Kasumi-1 (cell line): Measurements from ENCODE around the gene GPR158.

Source experiments
- DNase-seq, 2 experiments: peaks; one replicate each; lab custom pipeline; 2025; lab: John Stamatoyannopoulos, UW

The GPR158 gene

DNA sequence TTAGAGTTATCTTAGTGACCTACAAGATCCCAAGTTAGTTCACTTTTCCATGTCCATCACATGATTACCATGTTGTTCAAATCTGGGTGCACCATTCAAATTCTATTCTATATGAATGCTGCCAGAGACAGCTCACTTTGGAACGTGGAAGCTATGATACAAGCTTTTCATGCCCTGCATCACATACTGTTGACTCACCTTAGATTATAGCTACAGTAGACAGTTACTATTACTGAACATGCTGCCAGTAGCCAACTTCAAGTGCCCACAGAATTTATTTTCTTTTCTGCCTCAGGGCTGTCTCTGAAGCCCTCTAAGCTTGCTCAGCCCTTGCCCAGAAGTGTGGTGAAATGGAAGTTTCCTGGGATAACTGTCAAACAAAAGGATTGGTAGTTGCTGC, 231.1 kb downstream of the GPR158 start:
- no peak for DNase-seq

DNA sequence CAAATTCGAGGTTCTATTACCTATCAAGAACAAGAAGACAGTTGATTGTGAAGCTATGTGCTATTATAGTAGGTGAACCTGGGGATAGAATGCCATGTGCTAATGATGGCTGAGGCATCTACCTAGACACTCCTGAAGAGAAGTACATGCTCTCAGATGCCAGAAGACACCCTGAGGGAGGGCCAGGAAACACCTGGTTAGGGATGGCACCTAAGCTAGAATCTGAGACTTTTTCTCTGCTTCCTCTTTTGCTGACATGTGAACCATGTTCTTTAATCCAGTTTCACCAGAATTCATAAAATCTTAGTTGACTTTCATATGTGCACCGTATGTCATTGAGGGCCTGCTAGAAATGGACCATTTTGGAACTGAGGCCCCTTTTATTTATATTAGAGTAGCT, 242.8 kb downstream of the GPR158 start:
- no peak for DNase-seq

DNA sequence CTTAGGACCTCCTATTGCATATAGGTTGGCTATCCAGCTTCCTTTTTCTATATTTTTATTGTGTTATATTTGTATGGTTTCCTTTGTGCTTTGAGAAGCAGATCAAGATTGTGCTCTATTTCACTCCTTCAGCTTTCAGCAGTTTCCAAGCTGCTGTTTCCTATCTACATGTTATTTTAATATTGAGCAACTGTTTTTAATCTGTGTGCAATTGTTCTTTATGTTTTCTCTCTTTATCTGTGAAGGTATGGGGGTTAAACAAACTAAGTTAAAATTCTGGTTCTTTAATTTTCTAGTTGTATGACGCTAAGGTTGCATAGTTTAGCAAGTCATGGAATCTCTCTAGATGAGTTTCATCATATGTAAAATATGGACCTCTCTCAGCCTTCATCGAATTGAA, 251.0 kb downstream of the GPR158 start:
- DNase-seq: no peak

DNA sequence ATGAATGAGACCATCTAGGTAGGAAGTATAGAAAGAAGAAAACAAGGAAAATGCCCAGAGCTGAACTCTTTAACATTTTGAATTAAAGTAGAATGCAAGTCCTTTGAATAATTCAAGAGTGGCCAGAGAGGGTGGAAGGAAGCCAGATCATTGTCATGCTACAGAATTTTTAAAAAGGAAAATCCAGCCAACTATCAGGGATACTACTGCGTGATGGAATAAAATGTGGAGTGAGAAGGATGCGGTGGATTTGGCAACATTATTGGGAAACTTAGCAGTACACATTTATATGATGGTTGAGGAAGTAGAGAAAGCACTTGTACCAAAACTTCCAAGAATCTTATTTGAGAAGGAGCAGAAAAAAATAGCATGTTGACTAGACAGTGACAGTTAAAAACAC, 261.6 kb downstream of the GPR158 start:
- no peak for DNase-seq

DNA sequence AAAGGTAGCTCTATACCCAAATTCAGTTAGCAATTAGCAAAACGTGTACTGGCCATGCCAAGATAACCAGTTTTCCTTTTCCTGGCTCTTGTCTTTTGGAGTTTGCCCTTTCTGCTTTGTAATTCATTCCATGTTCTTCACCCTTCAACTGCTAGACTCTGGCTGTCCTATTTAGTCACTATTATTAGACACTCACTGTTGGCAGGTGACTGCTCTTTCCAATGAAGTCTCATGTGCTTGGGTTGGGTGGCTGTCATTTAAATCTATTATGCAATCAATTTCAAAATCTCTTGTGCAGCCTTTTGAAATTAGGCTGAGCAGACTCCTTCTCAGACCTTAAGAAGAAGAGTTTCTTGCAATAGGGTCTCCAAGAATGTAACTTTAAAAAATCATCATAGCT, 266.5 kb downstream of the GPR158 start:
- no peak for DNase-seq

DNA sequence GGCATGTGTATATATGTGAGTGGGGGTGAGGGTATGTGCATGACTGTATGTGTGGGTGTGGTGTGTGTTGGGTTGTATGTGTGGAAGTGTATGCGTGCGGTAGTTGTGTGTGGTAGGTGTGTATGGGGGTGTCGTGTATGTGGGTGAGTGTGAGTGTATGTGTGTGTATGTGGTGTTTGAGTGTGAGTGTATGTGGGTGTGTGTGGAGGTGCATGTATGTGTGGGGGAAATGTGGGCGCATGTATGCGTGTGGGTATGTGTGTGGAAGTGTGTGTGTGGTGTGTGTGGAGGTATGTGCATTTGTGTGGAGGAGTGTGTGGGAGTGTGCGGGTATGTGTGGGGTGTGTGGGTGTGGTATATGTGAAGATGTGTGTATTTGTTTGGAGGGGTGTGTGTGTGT, 269.5 kb downstream of the GPR158 start:
- DNase-seq: no peak

DNA sequence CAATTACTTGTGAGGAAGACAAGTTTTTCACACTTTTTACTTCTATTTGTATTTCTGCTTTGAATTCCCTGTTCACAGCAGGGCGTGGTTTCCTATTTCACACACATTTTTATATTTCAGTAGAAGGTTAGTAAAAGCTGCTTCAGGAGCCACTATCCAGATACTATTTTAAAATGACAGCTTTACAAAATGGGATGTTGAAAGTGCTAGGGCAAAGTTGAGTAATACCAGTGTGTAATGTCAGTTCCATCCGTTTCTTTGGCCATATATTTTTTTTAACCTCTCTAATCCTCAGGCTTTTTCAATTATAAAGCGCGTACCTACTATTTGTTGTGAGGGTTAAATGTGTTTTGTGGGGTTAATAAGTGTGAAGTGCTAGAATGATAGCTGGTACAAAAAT, 276.6 kb downstream of the GPR158 start:
- no peak for DNase-seq

DNA sequence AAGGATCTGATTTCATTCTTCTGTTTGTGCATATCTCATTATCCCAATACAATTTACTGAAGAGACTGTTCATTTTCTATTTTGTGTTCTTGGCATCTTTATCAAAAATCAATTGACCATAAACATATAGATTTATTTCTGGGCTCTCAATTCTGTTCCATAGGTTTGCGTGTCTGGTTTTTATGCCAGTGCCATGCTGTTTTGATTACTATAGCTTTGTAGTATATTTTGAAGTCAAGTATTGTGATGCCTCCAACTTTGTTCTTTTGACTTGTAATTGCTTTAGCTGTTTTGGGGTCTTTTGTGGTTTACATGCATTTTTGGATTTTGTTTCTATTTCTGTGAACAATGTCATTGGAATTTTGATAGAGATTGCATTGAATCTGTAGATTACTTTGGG, 278.8 kb downstream of the GPR158 start:
- DNase-seq: no peak

DNA sequence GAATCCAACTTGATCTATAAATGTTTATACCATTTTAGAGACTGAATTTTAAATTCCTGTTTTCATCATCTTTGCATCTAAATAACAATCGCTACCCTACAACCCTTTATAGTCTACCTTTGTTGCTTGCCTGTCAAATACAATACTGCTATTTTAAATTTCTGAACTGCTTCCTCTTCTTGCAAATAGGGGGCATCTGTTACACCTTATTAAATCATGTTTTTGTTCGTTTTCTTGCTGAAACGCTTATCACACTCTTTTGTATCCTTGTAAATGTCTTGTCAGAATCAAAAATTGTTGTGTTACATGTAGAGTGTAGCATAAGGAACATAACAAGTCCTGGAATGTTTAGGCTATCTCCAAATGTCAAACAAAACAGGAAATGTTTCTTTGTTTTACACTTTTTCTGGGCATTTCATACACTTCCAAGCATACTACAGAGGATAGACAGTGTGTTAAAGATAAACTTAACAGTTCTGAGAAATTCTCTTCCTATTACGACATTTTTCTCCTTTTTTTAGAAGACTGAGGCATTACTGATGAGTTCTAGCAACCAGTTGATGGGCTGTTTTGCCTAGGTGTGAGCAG, 281.3 kb downstream of the GPR158 start:
- no peak for DNase-seq

DNA sequence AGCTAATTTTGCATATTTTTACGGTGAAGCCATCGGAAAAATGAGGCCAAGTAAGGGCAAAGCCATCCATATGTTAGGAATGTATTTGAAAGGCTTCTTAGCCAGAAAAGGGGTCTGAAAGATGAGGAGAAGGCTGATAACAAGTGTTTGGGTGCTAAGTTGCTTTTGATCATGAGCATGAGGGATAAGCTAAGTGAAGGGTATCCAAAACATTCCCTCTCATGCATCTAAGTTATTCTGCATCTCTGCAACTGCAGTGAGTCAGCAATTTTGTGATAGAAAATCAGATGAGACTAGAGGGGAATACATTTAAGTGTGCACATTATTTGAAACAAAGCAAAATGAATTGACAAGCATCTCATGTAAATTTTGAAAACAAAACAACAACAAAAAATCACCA, 282.8 kb downstream of the GPR158 start:
- DNase-seq: no peak

DNA sequence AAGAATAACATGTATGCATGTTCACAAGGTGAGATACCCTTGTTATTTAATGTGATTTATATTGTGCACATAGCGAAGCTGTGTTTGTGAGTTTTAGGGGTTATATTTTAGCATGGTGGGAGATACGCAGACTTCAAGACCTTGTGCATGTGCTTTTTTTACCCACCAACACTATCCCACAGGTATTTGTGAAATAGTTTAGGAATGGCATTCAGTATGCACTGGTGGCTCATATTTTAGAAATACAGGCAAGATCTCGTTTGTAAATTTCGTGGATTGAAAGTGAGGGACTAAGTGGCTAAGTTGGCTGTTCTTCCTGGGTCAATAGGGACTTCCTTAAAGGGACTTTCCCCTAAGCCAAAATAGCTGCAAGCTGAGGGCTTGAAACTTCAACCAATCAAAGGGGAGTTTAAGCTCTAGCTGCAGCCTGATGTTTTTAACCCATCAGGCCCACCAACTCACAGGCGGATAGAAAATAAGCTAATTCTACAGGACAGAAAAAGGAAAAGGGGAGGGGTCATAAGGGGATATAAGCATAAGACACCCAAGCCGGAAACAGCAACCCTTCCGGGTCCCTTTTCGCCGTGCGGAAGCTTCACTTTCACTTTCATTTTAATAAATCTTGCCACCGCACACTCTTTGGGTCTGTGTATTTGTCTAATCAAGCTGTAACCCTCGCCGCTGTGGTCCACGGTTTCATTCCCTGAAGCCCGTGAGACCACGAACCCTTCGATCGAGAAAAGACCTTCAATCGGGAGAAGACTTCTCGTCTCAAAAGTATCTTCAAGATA, 291.0 kb downstream of the GPR158 start:
- DNase-seq: no peak

DNA sequence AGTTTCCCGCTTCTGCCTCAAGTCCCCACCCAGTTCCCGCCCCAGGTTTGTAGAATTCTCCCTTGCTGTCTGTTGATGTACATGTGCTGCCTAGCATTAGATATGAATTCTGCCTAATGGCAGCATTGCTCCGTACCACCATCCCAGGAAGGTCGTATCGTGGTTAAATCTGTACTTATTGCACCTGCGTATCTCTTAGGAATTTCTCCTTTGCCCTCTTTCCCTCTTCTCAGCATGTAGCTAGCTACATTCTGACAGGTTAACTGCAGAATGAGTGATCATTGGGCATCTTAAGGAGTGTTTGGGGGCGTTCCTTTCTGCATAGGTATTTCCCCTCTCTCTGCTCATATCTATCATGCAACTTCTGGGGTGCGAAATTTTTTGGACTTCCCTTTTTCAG, 293.1 kb downstream of the GPR158 start:
- no peak for DNase-seq

DNA sequence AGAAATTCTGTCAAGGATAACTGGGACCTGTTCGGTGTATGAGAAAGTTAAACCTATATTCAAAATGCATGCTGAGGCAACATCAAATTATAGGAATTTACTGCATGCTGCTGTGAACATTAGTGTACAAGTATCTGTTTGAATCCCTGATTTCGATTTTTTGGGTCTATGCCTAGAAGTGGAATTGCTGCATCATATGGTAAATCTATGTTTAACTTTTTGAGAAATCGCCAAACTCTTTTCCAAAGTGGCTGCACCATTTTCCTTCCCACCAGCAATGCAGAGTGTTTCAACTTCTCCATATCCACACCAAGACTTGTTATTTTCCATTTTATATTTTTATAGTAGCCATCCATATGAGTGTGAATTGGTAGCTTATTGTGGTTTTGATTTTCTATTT, 306.7 kb downstream of the GPR158 start:
- no peak for DNase-seq

DNA sequence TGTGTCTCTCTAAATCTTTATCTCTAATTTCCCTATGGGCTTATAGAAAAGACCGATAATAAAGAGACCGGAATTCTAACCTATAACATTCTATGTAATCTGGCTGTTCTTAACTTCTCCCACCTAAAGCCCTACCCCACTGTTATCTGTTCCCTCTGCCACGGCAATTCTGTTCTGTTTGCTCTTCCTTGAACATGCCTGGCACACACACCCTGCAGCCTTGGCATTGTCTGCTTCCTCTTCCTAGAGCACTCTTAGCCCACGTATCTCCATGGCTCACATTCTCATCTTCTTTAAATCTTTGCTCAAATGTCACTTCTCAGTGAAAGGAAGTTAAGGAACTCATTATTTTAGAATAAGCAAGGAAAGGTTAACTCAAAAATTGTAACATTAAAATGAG, 309.2 kb downstream of the GPR158 start:
- DNase-seq: no peak

DNA sequence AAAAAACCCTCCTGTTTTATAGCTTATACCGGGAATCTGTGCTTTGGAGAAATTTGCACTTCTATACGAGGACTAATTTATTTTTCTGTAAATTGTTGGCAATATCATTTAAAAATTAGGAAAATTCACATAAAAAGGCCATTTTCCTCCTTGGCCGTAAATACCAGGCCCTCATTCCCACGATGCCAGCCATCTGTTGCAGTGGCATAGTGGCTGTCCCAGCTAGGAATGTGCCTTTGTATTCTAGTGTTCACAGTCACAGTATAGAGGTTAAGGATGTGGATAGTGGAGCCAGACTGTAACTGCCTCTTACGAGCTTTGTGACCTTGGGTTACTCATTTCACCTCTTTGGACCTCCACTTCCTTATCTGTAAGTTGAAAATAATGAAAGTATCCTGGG, 312.5 kb downstream of the GPR158 start:
- DNase-seq: no peak

DNA sequence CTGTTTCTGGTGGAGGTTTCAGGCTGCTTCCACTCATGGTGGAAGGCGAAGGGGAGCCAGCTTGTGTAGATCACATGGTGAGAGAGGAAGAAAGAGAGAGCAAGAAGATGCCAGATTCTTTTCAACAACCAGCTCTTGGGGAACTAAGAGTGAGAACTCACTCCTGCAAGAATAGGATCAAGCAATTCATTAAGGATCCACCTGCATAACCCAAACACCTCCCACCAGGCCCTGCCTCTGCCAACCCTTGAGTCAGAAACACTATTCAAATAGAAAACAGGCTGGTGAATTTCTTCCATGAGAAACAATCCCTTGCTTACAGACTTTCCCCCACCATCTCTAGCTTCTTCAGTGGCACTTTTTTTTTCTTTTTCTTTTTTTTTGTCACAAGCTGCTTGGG, 317.2 kb downstream of the GPR158 start:
- no peak for DNase-seq

DNA sequence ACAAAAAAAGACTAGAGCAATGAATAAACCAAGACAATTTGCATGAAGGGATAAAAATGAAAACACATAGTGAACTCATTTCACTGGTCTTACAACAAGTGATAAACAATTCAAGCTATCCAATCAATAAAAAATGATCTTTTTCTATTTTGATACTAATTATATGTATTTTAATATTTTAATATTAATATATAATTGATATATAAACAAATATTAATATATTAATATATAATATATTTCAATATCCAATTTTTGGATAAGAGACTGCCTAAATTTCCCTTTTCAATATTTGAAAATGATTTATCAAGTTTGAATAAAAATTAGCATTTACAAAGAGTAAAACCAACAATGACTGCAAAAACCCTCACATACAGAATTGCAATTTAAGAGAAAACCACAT, 317.9 kb downstream of the GPR158 start:
- no peak for DNase-seq

DNA sequence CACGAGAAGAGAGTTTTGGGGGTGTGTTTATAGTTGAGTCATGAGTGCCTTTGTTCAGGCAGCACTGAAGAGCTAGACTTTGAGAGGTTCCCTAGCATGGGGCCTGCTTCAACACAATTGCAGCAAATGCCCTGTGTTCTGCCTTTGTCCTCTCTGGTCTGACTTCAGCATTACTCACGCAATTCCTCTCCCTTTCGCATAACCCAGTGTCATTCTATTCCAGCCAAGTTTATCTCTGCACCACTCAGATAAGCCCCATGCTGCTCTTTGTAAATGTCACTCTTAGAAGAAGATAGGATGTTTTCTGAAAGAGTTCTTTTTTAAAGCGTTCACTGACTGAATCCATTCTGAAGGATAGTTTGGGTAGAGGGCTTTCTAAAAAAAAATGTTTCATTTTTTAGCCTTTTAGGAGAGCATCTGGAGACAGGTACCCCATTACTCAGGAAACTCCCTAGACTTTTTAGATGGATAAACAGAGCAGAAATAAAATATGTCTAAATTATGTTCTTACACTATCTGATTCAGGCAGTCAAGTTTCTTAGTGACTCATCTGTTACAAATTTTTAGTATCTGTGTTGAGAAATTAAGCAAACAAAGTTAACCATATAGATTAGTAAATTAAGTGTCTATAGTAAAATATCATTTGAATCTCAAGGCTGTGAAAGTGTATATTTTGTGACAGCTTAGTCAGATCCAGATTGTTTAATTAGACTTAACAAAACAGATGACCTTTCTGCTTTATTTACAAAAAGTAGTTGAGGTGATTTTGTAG, 318.5 kb downstream of the GPR158 start:
- no peak for DNase-seq

DNA sequence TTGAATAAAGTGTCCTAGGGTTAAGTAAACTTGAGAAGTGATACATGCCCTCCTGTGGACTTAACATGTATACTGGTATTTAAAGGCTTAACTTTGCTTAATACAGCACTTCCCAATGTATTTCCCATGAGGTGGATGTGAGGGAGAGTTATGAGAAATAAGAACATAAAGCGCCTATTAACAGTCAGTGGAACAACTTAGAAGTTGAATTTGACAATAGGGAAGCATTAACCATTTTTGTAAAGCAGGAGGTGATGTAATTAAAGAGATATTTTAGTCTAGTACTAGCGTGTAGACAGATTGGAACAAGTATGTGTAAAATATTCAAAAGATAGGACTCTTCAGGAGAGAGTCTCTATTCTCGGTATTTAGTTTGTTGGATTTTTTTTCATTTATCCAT, 322.4 kb downstream of the GPR158 start:
- DNase-seq: no peak

DNA sequence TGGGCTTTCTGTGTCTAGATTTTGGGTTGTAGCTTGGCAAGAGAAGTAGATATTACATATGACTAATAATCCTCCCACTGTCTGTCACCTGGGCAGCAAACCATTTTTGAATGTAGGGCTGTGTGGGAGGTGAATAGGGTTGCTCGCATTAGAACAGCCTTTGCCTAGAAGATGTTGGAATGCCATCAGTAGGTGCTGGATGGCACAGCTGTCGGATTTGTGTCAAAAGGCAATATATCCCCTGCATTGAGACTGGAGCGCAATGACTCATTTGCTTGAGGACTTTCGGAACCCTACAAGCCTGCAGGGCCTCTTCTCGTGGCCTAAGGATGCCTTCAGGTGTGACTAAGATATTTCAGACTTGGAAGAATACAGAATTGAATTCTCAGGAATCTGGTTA, 323.8 kb downstream of the GPR158 start:
- no peak for DNase-seq

DNA sequence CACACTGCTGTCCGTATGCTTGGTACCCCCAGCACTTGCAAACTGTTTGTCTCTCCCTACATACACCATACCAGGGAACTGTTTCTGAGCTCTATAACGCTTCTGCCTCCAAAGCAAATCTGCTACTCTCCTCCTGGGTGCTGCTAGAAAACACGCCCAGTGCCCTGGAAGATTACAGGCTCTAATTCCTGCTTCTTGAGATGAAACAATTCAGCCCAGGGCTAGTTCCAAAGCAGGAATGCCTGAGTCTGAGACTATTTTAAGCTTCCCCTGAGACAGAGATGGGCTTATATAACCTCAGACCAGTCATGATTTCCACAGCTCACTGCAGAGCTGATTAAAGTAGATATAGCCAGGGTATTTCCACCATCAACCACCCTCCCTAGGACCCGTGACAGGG, 327.1 kb downstream of the GPR158 start:
- DNase-seq: no peak

DNA sequence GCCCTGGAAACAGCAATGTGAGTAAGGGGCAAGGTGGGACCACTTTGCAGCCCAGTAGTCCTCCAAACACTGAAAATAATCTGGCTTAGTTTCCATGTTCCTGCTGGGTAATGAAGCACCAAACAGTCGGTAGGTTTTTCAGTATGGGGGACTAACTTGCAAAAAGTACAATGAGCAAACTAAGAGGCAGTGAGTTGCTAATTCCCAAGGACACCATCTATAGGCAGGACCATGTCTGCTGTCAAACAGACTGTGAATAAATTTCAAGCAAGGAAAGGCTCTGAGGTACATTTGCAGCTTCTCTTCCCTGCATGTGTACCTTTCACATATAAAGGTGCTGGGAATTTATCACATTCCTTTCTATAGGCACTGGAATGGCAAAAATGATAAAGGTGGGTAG, 327.7 kb downstream of the GPR158 start:
- no peak for DNase-seq

DNA sequence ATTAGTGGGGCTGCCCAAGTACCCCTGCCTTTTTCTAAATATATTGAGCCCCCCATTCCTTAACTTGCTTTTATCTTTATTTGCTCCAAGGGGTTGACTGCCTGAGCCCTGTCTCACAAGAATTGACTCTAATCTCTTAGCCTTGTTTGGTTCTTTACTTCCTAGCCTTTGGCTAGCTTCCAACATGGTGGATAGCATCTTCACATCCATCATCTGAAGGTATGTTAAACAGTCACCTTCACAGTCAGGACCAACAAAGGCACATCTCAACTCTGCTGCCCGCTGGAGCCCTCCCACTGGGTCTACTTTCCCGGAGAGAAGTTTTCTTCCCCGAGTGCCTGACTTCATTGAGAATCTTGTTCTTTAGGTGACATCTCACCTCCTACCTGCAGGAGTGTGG, 329.5 kb downstream of the GPR158 start:
- no peak for DNase-seq
